B cell (primary cell): ENCODE data around the gene SEMA6A. TPM values are rescaled to one million over a fixed set of nuclear protein-coding genes. Genes with fewer than 3 reads are reported as not detected.

Source experiments
- ATAC-seq: fragments of 200-7000 bp; cut with Tn5 transposase; one replicate; pipeline ENCODE4 v1.10.0; 2021; ENCODE audit warnings: low read depth, mild to moderate bottlenecking, moderate number of reproducible peaks, moderate library complexity
- CTCF ChIA-PET: fragments of 350-600 bp; sonication (Branson Sonifier 250); formaldehyde crosslinking; loops from one replicate; lab custom pipeline; 2021; ENCODE audit warnings: antibody characterized with exemption, inconsistent platforms; lab: Charles Lee
- POLR2A ChIA-PET: fragments of 350-600 bp; sonication (Branson Sonifier 250); formaldehyde crosslinking; loops from one replicate; lab custom pipeline; 2021; ENCODE audit warnings: antibody characterized with exemption; lab: Charles Lee
- DNase-seq: peaks from one replicate; pipeline ENCODE4 v3.0.0; 2013
- H2AFZ ChIP-seq: 2 replicates; pipeline ENCODE4 v1.6.1; 2012; ENCODE audit warnings: mild to moderate bottlenecking, low read depth, low read length; ENCODE audit not compliant: insufficient read depth, poor library complexity, severe bottlenecking
- H3K27ac ChIP-seq, 2 donors: 1 replicate in 1 of 2; 2 replicates in 1 of 2; pipeline ENCODE4 v1.5.1; 2012 to 2013; ENCODE audit warnings: low read length in 2 of 2, mild to moderate bottlenecking in 2 of 2, moderate library complexity in 1 of 2
- H3K27me3 ChIP-seq, 4 experiments: fragments of 200-600 bp in 1 of 4; sonication (generic) in 1 of 4; replicated peaks in 1 of 4; 1 replicate in 2 of 4; 2 replicates in 2 of 4; pipeline versions ENCODE4 v1.6.1 to v1.7.0; 2013 to 2016; ENCODE audit warnings: low read length in 3 of 4, mild to moderate bottlenecking in 2 of 4, mixed read lengths in 1 of 4, moderate library complexity in 1 of 4; ENCODE audit not compliant: insufficient read depth in 4 of 4, control insufficient read depth in 3 of 4; ENCODE audit errors: control extremely low read depth in 1 of 4
- H3K36me3 ChIP-seq, 2 experiments: replicated peaks in 1 of 2; 1 replicate in 1 of 2; 2 replicates in 1 of 2; pipeline versions ENCODE4 v1.6.1 to v1.7.1; 2013; ENCODE audit warnings: low read length in 1 of 2; ENCODE audit not compliant: insufficient read depth in 2 of 2, control insufficient read depth in 1 of 2; ENCODE audit errors: control extremely low read depth in 1 of 2, extremely low read depth in 1 of 2
- H3K4me1 ChIP-seq, 2 donors: fragments of 200-600 bp in 1 of 2; sonication (generic) in 1 of 2; 1 replicate in 1 of 2; 2 replicates in 1 of 2; pipeline versions ENCODE4 v1.5.1 to v1.6.1; 2013 to 2017; ENCODE audit warnings: low read length in 2 of 2; ENCODE audit not compliant: control insufficient read depth in 2 of 2, insufficient read depth in 2 of 2
- H3K4me2 ChIP-seq: replicated peaks from 2 replicates; pipeline ENCODE3; 2012; ENCODE audit warnings: mild to moderate bottlenecking, low read depth, low read length; ENCODE audit not compliant: poor library complexity, severe bottlenecking
- H3K4me3 ChIP-seq, 5 experiments: fragments of 200-600 bp in 1 of 5; sonication (generic) in 1 of 5; 1 replicate in 3 of 5; 2 replicates in 2 of 5; pipeline versions ENCODE4 v1.5.1 to v1.7.0; 2011 to 2016; ENCODE audit warnings: low read length in 4 of 5, mild to moderate bottlenecking in 4 of 5, low read depth in 2 of 5, control low read depth in 1 of 5, moderate library complexity in 1 of 5; ENCODE audit not compliant: insufficient read depth in 1 of 5; ENCODE audit errors: control extremely low read depth in 1 of 5, extremely low read depth in 1 of 5
- H3K79me2 ChIP-seq: fragments of 200-600 bp; sonication (generic); one replicate; pipeline ENCODE4 v1.6.0; 2016; ENCODE audit warnings: low read length; ENCODE audit not compliant: control insufficient read depth, insufficient read depth
- H3K9ac ChIP-seq: fragments of 200-600 bp; sonication (generic); 2 replicates; pipeline ENCODE4 v1.6.1; 2017; ENCODE audit warnings: mild to moderate bottlenecking, low read length, moderate library complexity
- H3K9me3 ChIP-seq, 3 donors: one replicate each; pipeline versions ENCODE4 v1.6.1 to v1.7.1; 2013; ENCODE audit warnings: low read length in 2 of 3; ENCODE audit not compliant: control insufficient read depth in 2 of 3, insufficient read depth in 1 of 3; ENCODE audit errors: control extremely low read depth in 1 of 3
- H4K20me1 ChIP-seq: 2 replicates; pipeline ENCODE4 v1.6.0; 2012; ENCODE audit warnings: mild to moderate bottlenecking, low read length; ENCODE audit not compliant: insufficient read depth, control insufficient read depth, poor library complexity, severe bottlenecking
- H3K27ac Mint-ChIP-seq: one replicate; pipeline ENCODE4 v1.8.0; 2021; ENCODE audit warnings: mixed read lengths
- H3K27me3 Mint-ChIP-seq: one replicate; pipeline ENCODE4 v1.8.0; 2021; ENCODE audit warnings: mixed read lengths
- H3K4me1 Mint-ChIP-seq: one replicate; pipeline ENCODE4 v1.8.0; 2021; ENCODE audit warnings: mixed read lengths
- H3K4me3 Mint-ChIP-seq: one replicate; pipeline ENCODE4 v1.8.0; 2021; ENCODE audit warnings: mixed read lengths
- H3K9me3 Mint-ChIP-seq: one replicate; pipeline ENCODE4 v1.8.0; 2022; ENCODE audit warnings: mixed read lengths; ENCODE audit not compliant: insufficient read depth
- CTCF ChIP-seq: fragments of 200-600 bp; IDR thresholded peaks from one replicate; pipeline ENCODE4 v1.8.0; 2022; ENCODE audit warnings: antibody characterized with exemption, mild to moderate bottlenecking
- EZH2 ChIP-seq: IDR thresholded peaks from 2 replicates; pipeline ENCODE4 v1.6.1; 2012; ENCODE audit warnings: borderline replicate concordance, low read depth, mild to moderate bottlenecking, moderate library complexity, low read length; ENCODE audit not compliant: insufficient read depth, poor library complexity, severe bottlenecking
- WGBS: methylation state at CpG from one replicate; pipeline ENCODE4 v1.1.5; 2013; ENCODE audit warnings: missing lambda C conversion rate; ENCODE audit not compliant: insufficient coverage; 5-methylcytosine and 5-hydroxymethylcytosine counted together
- intact Hi-C: fragments of 100-400 bp; cut with micrococcal nuclease; formaldehyde crosslinking; loops from one replicate; pipeline ENCODE4 v1.10.0; 2022
- polyA plus RNA-seq: library from polyadenylated mRNA; depleted of rRNA; stranded (reverse); fragments of >200 nt; gene quantifications from 2 replicates; pipeline ENCODE4 v1.2.3, GENCODE V29; 2012
- total RNA-seq, 2 donors: library from RNA; stranded (reverse); fragments of 120-200 nt in 1 of 2; gene quantifications; 1 replicate in 1 of 2; 2 replicates in 1 of 2; pipeline versions ENCODE4 v1.2.3 to v1.2.4, GENCODE V29; 2013 to 2022

Gene SEMA6A
- total and polyA plus RNA-seq, 2 donors (not counting 1 experiment from before 2014, with no cell fraction given) = 0.44 TPM; not detected in 1

DNA sequence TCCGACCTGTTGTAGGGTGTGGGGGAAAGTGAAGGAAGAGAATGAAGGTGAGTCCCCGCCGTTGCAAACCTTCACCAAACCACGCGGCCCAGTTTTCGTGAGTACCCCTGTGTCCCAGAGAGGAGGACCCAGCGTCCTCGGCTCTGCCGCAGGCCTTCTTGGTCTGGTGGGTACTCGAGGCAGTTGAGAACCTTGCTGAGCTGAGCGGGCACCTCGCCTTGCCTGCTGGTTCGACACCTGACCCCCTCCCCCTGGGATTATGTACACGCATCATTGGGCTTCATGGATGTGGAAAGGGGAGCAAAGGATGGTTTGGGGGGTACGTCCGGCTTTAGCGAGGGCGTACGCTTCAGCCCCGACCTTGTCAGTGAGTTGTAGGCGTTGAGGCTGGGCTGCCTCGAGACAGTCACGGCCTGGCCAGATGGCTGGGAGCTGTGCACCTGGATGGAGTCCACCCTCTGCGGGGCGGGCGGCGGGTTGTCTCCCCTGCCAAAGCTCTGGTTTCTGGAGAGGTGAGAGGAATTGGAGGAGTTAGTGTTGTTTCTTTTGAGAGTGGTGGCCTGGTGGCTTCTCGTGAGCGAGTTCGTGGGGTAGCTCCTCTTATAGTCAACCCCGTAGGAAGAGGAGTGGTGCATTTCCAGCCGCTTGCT lies 128.1 kb downstream of the SEMA6A start:
- H3K4me2 ChIP-seq = no peak overlapping the region
- Mint-ChIP-seq H3K4me3 (no peak overlapping the region), H3K4me1 (no peaks in the 10 kb centered on the region), H3K9me3 (no peaks in the 10 kb centered on the region), H3K27me3 (no peaks in the 10 kb centered on the region), H3K27ac (no peak overlapping the region)
- CTCF ChIA-PET = no interaction called here
- no peaks in the 10 kb centered on the region for H3K27me3 ChIP-seq
- 98% methylated on average over 29 of the region's 32 CpGs for WGBS
- no peak overlapping the region for H3K27ac ChIP-seq
- H2AFZ ChIP-seq = no peak overlapping the region
- no peak overlapping the region for H3K4me3 ChIP-seq
- no peak overlapping the region for H3K9ac ChIP-seq
- intact Hi-C loops = no loop called here
- no peaks in the 10 kb centered on the region for H3K4me1 ChIP-seq
- POLR2A ChIA-PET = no interaction called here
- peaks cover 0 to 8% (median 0%) of the 10 kb centered on the region in 3 donors for H3K9me3 ChIP-seq
- no peak for TF ChIP-seq CTCF
- no peak for TF ChIP-seq EZH2
- H4K20me1 ChIP-seq = no peaks in the 10 kb centered on the region
- H3K36me3 ChIP-seq = peaks cover 2 to 5% of the 10 kb centered on the region in 2 experiments
- DNase-seq = no peak
- no peaks in the 10 kb centered on the region for H3K79me2 ChIP-seq
- no peak for ATAC-seq

GRCh38 chr5:116445311-116445710 lies 129.3 kb downstream of the SEMA6A start:
- Mint-ChIP-seq H3K4me1 (no peaks in the 10 kb centered on the region), H3K9me3 (no peaks in the 10 kb centered on the region), H3K27ac (no peak overlapping the region), H3K27me3 (no peaks in the 10 kb centered on the region), H3K4me3 (no peak overlapping the region)
- H3K4me1 ChIP-seq = no peaks in the 10 kb centered on the region
- H3K9me3 ChIP-seq = peaks cover 0 to 8% (median 0%) of the 10 kb centered on the region in 3 donors
- no peaks in the 10 kb centered on the region for H4K20me1 ChIP-seq
- TF ChIP-seq CTCF = no peak
- no peak for TF ChIP-seq EZH2
- H3K4me3 ChIP-seq = no peak overlapping the region
- ATAC-seq = no peak
- no peaks in the 10 kb centered on the region for H3K27me3 ChIP-seq
- H2AFZ ChIP-seq = no peak overlapping the region
- intact Hi-C loops = no loop called here
- no peak overlapping the region for H3K27ac ChIP-seq
- 100% methylated on average over 1 of the region's 2 CpGs for WGBS
- peaks cover 2 to 5% of the 10 kb centered on the region in 2 experiments for H3K36me3 ChIP-seq
- no peak overlapping the region for H3K4me2 ChIP-seq
- no peaks in the 10 kb centered on the region for H3K79me2 ChIP-seq
- no peak for DNase-seq
- CTCF ChIA-PET = no interaction called here
- H3K9ac ChIP-seq = no peak overlapping the region
- POLR2A ChIA-PET = no interaction called here
